Thyroid gland (tissue), 4 donors: ENCODE results near the gene LMO1. TPM values are rescaled to one million over a fixed set of nuclear protein-coding genes. Genes with fewer than 3 reads are reported as not detected.

Experiments used
- DNase-seq, 2 donors: peaks; one replicate each; pipeline ENCODE4 v3.0.0-alpha.2; 2019
- H3K27ac ChIP-seq, 3 donors: fragments of 200-600 bp; sonication (generic); 1 replicate in 2 of 3; 2 replicates in 1 of 3; pipeline ENCODE4 v1.5.1; 2016 to 2019; ENCODE audit warnings: mild to moderate bottlenecking in 1 of 3, moderate library complexity in 1 of 3
- H3K27me3 ChIP-seq: fragments of 200-600 bp; sonication (generic); one replicate; pipeline ENCODE4 v1.5.1; 2019
- H3K36me3 ChIP-seq, 2 donors: fragments of 200-600 bp; sonication (generic); one replicate each; pipeline ENCODE4 v1.5.1; 2016 to 2019
- H3K4me1 ChIP-seq, 2 donors: fragments of 200-600 bp; sonication (generic); one replicate each; pipeline ENCODE4 v1.5.1; 2017 to 2019
- H3K4me3 ChIP-seq, 3 donors: fragments of 200-600 bp; sonication (generic); replicated peaks in 1 of 3; 1 replicate in 2 of 3; 2 replicates in 1 of 3; pipeline ENCODE4 v1.5.1; 2016; ENCODE audit warnings: mild to moderate bottlenecking in 1 of 3
- H3K9me3 ChIP-seq: fragments of 200-600 bp; sonication (generic); one replicate; pipeline ENCODE4 v1.5.1; 2017
- POLR2A ChIP-seq, 2 donors: fragments of 450-650 bp; IDR thresholded peaks; one replicate each; pipeline ENCODE4 v1.6.1; 2017; ENCODE audit warnings: antibody characterized with exemption in 2 of 2, mild to moderate bottlenecking in 2 of 2, moderate library complexity in 1 of 2
- WGBS, 2 donors: methylation state at CpG; one replicate each; pipeline ENCODE4 v1.1.5; 2017; 5-methylcytosine and 5-hydroxymethylcytosine counted together
- intact Hi-C: fragments of 100-400 bp; cut with DNase I; formaldehyde crosslinking; loops from one replicate; pipeline ENCODE4 v1.15.1; 2023
- total RNA-seq, 4 donors: library from RNA; depleted of rRNA; stranded (reverse); fragments of >200 nt; gene quantifications; one replicate each; pipeline ENCODE4 v1.2.3, GENCODE V29; 2016
- TF ChIP-seq, protein P1 (sequence below), 6 experiments: fragments of 200-600 bp in 3 of 6; fragments of 450-650 bp in 3 of 6; sonication (generic) in 3 of 6; IDR thresholded peaks; one replicate each; pipeline ENCODE4 v1.5.1; 2016 to 2019; ENCODE audit warnings: antibody characterized with exemption in 6 of 6, mild to moderate bottlenecking in 2 of 6, inconsistent platforms in 1 of 6, moderate library complexity in 1 of 6

The LMO1 gene
- total RNA-seq, 4 donors from 2014 or later: 0.59 TPM; not detected in 3

DNA sequence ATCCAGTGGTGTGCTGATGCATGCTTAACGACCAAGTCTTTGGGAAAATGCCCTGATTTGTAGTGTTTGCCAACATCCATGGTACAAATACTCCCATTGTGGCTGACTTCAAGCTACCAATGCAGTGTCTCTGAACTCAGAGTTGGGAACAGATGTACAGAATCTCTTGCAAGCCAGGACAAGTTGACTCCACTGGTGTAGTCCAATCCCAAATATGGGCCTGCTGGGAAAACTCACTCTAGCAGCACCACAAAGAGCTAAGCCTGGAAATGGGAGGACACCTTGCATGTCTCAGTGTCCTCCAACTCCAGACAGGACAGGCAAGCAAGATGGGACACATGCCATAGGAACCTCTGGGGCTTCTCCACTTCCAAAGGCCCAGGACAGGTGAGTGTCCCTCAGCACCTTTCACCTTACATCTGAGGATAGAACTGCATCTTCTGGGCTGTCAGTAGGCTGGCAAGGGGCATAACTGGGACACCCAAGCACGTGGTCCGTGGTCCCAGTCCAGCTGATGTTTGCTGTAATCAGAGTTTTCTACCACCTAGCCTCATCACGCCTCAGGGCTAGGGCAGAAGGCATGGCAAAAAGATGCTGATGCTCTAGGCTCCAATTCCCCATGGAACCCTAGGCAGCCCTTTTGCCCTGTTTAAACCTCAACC lies 6.5 kb downstream of the LMO1 start:
- 69 to 91% methylated on average over 2 to 4 of the region's 4 CpGs for WGBS, 2 donors
- TF ChIP-seq, protein P1, sequence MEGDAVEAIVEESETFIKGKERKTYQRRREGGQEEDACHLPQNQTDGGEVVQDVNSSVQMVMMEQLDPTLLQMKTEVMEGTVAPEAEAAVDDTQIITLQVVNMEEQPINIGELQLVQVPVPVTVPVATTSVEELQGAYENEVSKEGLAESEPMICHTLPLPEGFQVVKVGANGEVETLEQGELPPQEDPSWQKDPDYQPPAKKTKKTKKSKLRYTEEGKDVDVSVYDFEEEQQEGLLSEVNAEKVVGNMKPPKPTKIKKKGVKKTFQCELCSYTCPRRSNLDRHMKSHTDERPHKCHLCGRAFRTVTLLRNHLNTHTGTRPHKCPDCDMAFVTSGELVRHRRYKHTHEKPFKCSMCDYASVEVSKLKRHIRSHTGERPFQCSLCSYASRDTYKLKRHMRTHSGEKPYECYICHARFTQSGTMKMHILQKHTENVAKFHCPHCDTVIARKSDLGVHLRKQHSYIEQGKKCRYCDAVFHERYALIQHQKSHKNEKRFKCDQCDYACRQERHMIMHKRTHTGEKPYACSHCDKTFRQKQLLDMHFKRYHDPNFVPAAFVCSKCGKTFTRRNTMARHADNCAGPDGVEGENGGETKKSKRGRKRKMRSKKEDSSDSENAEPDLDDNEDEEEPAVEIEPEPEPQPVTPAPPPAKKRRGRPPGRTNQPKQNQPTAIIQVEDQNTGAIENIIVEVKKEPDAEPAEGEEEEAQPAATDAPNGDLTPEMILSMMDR (IDR thresholded peaks at IDR 0.05): no peak
- TF ChIP-seq POLR2A (IDR thresholded peaks at IDR 0.05): no peak
- DNase-seq: no peak
- Histone ChIP-seq H3K27me3 (no peaks in the 10 kb centered on the region), H3K4me3 (no peak overlapping the region), H3K36me3 (no peaks in the 10 kb centered on the region), H3K4me1 (no peaks in the 10 kb centered on the region), H3K27ac (no peak overlapping the region), H3K9me3 (no peaks in the 10 kb centered on the region)
- intact Hi-C loops: no loop called here

DNA sequence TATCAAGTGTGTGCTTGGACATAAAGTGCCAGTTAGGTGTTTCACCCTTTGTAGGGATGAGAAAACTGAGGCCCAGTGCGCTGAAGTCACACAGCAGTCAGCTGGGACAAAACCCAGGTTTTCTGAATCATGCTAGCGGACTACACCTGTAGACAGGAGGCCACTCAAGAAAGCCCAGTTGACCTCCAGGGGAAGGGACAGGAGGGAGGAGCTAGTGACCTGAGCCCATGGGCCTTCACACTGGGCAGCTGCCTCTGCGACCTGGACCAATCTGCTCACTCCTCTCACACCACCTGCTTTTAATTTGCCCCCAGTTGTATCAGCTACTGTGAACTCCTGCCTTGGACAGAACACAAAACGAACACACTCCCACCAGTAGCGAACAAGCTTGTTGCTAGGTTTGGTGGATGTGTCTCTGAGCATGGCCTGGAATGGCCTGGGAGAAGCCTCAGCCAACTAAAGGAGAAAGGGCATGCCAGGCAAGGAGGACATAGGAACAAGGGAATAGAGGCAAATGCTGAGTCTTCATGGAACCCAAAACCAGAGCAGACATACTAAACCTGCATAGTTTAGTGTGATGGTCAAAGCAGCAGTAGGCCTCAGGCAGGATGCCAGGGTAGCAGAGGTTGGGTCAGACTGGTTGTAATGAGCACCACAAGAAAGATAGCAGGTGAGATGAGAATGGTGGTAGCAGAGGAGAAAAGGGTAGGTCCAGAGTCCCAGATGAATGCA lies 7.2 kb downstream of the LMO1 start:
- DNase-seq: no peak
- H3K4me3 ChIP-seq: no peak overlapping the region
- WGBS, 2 donors: 78 to 88% methylated on average over 5 of the region's 5 CpGs
- no peaks in the 10 kb centered on the region for H3K9me3 ChIP-seq
- H3K36me3 ChIP-seq: no peaks in the 10 kb centered on the region
- TF ChIP-seq POLR2A (IDR thresholded peaks at IDR 0.05): no peak
- TF ChIP-seq, protein P1 (IDR thresholded peaks at IDR 0.05): no peak
- no peaks in the 10 kb centered on the region for H3K4me1 ChIP-seq
- H3K27me3 ChIP-seq: no peaks in the 10 kb centered on the region
- H3K27ac ChIP-seq: no peak overlapping the region
- intact Hi-C loops: no loop called here

DNA sequence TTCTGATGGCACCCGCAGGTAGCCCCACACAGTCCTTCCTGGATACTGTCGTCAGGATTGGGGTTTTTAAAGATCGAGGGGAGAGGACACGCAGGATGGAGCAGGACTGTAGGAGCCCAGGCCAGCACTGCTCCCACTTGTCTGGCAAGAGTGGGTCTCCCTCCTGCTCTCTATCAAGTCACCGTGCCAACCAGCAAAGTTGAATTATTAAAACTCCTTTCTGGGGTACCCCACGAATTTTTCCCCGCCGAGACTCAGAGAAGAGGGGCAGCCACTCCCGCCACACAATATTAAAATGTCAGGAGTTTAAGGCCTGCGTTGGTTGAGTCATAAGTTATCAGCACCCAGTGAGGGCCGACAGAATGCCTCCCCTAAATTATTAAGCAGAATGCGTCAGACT lies 10.1 kb downstream of the LMO1 start:
- DNase-seq: no peak
- TF ChIP-seq POLR2A (IDR thresholded peaks at IDR 0.05): no peak
- TF ChIP-seq, protein P1 (IDR thresholded peaks at IDR 0.05): no peak
- Histone ChIP-seq H3K9me3 (no peaks in the 10 kb centered on the region), H3K27me3 (no peaks in the 10 kb centered on the region), H3K27ac (no peak overlapping the region), H3K36me3 (no peaks in the 10 kb centered on the region), H3K4me1 (no peaks in the 10 kb centered on the region), H3K4me3 (no peak overlapping the region)
- 89 to 93% methylated on average over 12 of the region's 12 CpGs for WGBS, 2 donors
- intact Hi-C loops: no loop called here

DNA sequence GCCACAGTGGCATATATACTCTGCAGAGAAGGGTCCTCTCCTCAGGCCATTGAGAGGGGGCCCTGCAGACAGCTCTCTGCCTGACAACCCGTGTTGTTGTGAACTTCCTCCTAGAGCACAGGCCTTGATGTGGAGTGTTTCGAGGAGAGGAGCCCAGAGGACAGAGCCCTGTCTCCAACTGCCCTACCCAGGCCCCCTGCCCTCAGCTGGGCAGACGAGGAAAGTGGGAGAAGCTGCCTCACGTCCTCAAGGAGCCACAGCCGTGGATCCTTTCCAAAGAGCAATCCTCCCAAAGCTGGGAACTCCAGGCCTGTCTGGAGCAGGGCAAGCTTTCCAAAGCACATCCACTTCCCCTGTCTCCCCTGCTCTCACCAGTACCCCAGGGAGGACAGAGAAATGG lies 10.7 kb downstream of the LMO1 start:
- H3K4me3 ChIP-seq: no peak overlapping the region
- H3K4me1 ChIP-seq: no peaks in the 10 kb centered on the region
- H3K27ac ChIP-seq: no peak overlapping the region
- intact Hi-C loops: no loop called here
- 78% methylated on average over 5 of the region's 5 CpGs; no CpG with 5 or more reads in 1 of the 2 donors for WGBS, 2 donors
- TF ChIP-seq, protein P1 (IDR thresholded peaks at IDR 0.05): no peak
- no peak for TF ChIP-seq POLR2A (IDR thresholded peaks at IDR 0.05)
- no peak for DNase-seq
- no peaks in the 10 kb centered on the region for H3K36me3 ChIP-seq
- H3K27me3 ChIP-seq: no peaks in the 10 kb centered on the region
- no peaks in the 10 kb centered on the region for H3K9me3 ChIP-seq

DNA sequence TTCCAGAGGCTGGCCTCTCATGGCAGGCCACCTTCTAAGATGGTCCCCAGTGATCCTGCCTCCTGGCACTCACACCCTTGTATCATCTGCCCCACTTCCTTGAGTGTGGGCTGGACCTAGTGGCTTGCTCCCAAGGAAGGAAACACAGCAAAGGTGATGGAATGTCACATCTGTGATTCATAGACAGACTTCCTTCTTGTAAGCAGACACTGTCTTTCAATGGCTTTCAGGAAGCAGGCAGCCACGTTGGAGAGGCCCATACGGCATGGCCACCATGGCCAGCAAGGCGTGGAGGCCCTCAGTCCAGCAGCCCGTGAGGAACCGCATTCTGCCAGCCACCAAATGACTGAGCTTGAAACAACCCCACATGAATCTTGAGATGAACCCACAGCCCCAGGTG lies 11.3 kb downstream of the LMO1 start:
- no peaks in the 10 kb centered on the region for H3K36me3 ChIP-seq
- H3K9me3 ChIP-seq: no peaks in the 10 kb centered on the region
- no peaks in the 10 kb centered on the region for H3K27me3 ChIP-seq
- no peak for TF ChIP-seq POLR2A (IDR thresholded peaks at IDR 0.05)
- TF ChIP-seq, protein P1 (IDR thresholded peaks at IDR 0.05): no peak
- H3K4me1 ChIP-seq: no peaks in the 10 kb centered on the region
- intact Hi-C loops: no loop called here
- H3K27ac ChIP-seq: no peak overlapping the region
- WGBS, 2 donors: 70 to 88% methylated on average over 5 of the region's 5 CpGs
- H3K4me3 ChIP-seq: no peak overlapping the region
- DNase-seq: no peak
